ENCODE results near the gene USP6NL. TPM values are rescaled to one million over a fixed set of nuclear protein-coding genes. Genes with fewer than 3 reads are reported as not detected.
A peak's percentile ranks its signal among the peaks of the same experiment; 100 is the strongest.

USP6NL gene
- total RNA-seq, 1 donor from 2014 or later: 7.9 TPM

GRCh38 chr10:11589738-11590137, 21.7 kb downstream of the USP6NL start:
- no peak for TF ChIP-seq CTCF (IDR thresholded peaks at IDR 0.05; ENCODE audit: borderline replicate concordance)
- intact Hi-C loops (cut with micrococcal nuclease): no loop called here
- Histone ChIP-seq H3K27ac (replicated peaks) (no peak overlapping the region), H3K27me3 (ENCODE audit: low read depth) (no peaks in the 10 kb centered on the region), H3K9me3 (replicated peaks) (peaks cover 6% of the 10 kb centered on the region), H3K36me3 (no peaks in the 10 kb centered on the region), H3K4me1 (peaks cover 23% of the 10 kb centered on the region), H3K4me3 (peak overlapping the region; percentile 3)
- no peak for DNase-seq

GRCh38 chr10:11588873-11589574, 22.4 kb downstream of the USP6NL start:
- no peak for TF ChIP-seq CTCF (IDR thresholded peaks at IDR 0.05; ENCODE audit: borderline replicate concordance)
- Histone ChIP-seq H3K36me3 (no peaks in the 10 kb centered on the region), H3K27ac (replicated peaks) (no peak overlapping the region), H3K4me1 (peaks cover 20% of the 10 kb centered on the region), H3K4me3 (no peak overlapping the region), H3K27me3 (ENCODE audit: low read depth) (no peaks in the 10 kb centered on the region), H3K9me3 (replicated peaks) (peaks cover 6% of the 10 kb centered on the region)
- intact Hi-C loops (cut with micrococcal nuclease): no loop called here
- no peak for DNase-seq

GRCh38 chr10:11587722-11588259, 23.7 kb downstream of the USP6NL start:
- H3K4me1 ChIP-seq: peaks cover 16% of the 10 kb centered on the region
- no peak overlapping the region for H3K4me3 ChIP-seq
- no peaks in the 10 kb centered on the region for H3K27me3 ChIP-seq (ENCODE audit: low read depth)
- H3K36me3 ChIP-seq: no peaks in the 10 kb centered on the region
- peaks cover 6% of the 10 kb centered on the region for H3K9me3 ChIP-seq (replicated peaks)
- no peak for TF ChIP-seq CTCF (IDR thresholded peaks at IDR 0.05; ENCODE audit: borderline replicate concordance)
- no peak overlapping the region for H3K27ac ChIP-seq (replicated peaks)
- DNase-seq: no peak
- intact Hi-C loops (cut with micrococcal nuclease): no loop called here

- Histone ChIP-seq H3K27ac (replicated peaks) (no peak overlapping the region), H3K4me1 (peaks cover 16% of the 10 kb centered on the region), H3K9me3 (replicated peaks) (peaks cover 6% of the 10 kb centered on the region), H3K27me3 (ENCODE audit: low read depth) (no peaks in the 10 kb centered on the region), H3K4me3 (no peak overlapping the region), H3K36me3 (no peaks in the 10 kb centered on the region)
- TF ChIP-seq CTCF (IDR thresholded peaks at IDR 0.05; ENCODE audit: borderline replicate concordance): no peak
- DNase-seq: no peak
- intact Hi-C loops (cut with micrococcal nuclease): no loop called here
Observed at GRCh38 chr10:11586170-11586569, 25.3 kb downstream of the USP6NL start.

GRCh38 chr10:11581213-11581612, 30.2 kb downstream of the USP6NL start:
- Histone ChIP-seq H3K36me3 (no peaks in the 10 kb centered on the region), H3K27me3 (ENCODE audit: low read depth) (no peaks in the 10 kb centered on the region), H3K27ac (replicated peaks) (no peak overlapping the region), H3K4me3 (no peak overlapping the region), H3K9me3 (replicated peaks) (peaks cover 12% of the 10 kb centered on the region), H3K4me1 (no peaks in the 10 kb centered on the region)
- no peak for DNase-seq
- intact Hi-C loops (cut with micrococcal nuclease): no loop called here
- no peak for TF ChIP-seq CTCF (IDR thresholded peaks at IDR 0.05; ENCODE audit: borderline replicate concordance)
